Neural progenitor cell (in vitro differentiated cells): ENCODE data around the gene CCNYL1. TPM values are rescaled to one million over a fixed set of nuclear protein-coding genes. Genes with fewer than 3 reads are reported as not detected.

Source experiments
- DNase-seq: peaks from one replicate; pipeline ENCODE4 v3.0.0-alpha.2; 2016; ENCODE audit warnings: low spot score
- H2AFZ ChIP-seq: fragments of 200-600 bp; sonication (generic); replicated peaks from 2 replicates; pipeline ENCODE4 v1.6.1; 2016; ENCODE audit warnings: antibody characterized with exemption
- H3F3A ChIP-seq: fragments of 200-600 bp; sonication (generic); 2 replicates; pipeline ENCODE4 v1.6.1; 2016; ENCODE audit warnings: antibody characterized with exemption, low read depth
- H3K27ac ChIP-seq: fragments of 200-600 bp; sonication (generic); 2 replicates; pipeline ENCODE4 v1.5.1; 2016; ENCODE audit warnings: mild to moderate bottlenecking
- H3K27me3 ChIP-seq: fragments of 200-600 bp; sonication (generic); 2 replicates; pipeline ENCODE4 v1.6.1; 2016; ENCODE audit warnings: mild to moderate bottlenecking, moderate library complexity
- H3K36me3 ChIP-seq: fragments of 200-600 bp; sonication (generic); 2 replicates; pipeline ENCODE4 v1.5.1; 2016
- H3K4me1 ChIP-seq: fragments of 200-600 bp; sonication (generic); 2 replicates; pipeline ENCODE4 v1.6.1; 2016; ENCODE audit warnings: mixed run types
- H3K4me2 ChIP-seq: fragments of 200-600 bp; sonication (generic); 2 replicates; pipeline ENCODE4 v1.6.1; 2016
- H3K4me3 ChIP-seq: fragments of 200-600 bp; sonication (generic); 2 replicates; pipeline ENCODE4 v1.5.1; 2016
- H3K79me2 ChIP-seq: fragments of 200-600 bp; sonication (generic); 2 replicates; pipeline ENCODE4 v1.6.1; 2016; ENCODE audit warnings: low read depth
- H3K9ac ChIP-seq: fragments of 200-600 bp; sonication (generic); 2 replicates; pipeline ENCODE4 v1.6.1; 2016
- H3K9me3 ChIP-seq: fragments of 200-600 bp; sonication (generic); 2 replicates; pipeline ENCODE4 v1.5.1; 2016; ENCODE audit warnings: low read depth
- H4K20me1 ChIP-seq: fragments of 200-600 bp; sonication (generic); 2 replicates; pipeline ENCODE4 v1.6.1; 2016; ENCODE audit warnings: low read depth
- H3K27ac Mint-ChIP-seq: 3 replicates; pipeline ENCODE4 v1.8.0; 2021; ENCODE audit warnings: mixed read lengths
- H3K27me3 Mint-ChIP-seq: 2 replicates; pipeline ENCODE4 v1.8.0; 2022; ENCODE audit warnings: low read depth, mild to moderate bottlenecking, inconsistent platforms, moderate library complexity, mixed read lengths; ENCODE audit not compliant: insufficient read depth
- H3K36me3 Mint-ChIP-seq: 3 replicates; pipeline ENCODE4 v1.8.0; 2021; ENCODE audit warnings: mixed read lengths
- H3K4me1 Mint-ChIP-seq: 3 replicates; pipeline ENCODE4 v1.8.0; 2021; ENCODE audit warnings: mixed read lengths
- H3K4me3 Mint-ChIP-seq: 3 replicates; pipeline ENCODE4 v1.8.0; 2021; ENCODE audit warnings: mild to moderate bottlenecking, moderate library complexity, mixed read lengths
- H3K9me3 Mint-ChIP-seq: 3 replicates; pipeline ENCODE4 v1.8.0; 2020; ENCODE audit warnings: mixed read lengths
- EZH2 ChIP-seq: fragments of 200-600 bp; sonication (generic); IDR thresholded peaks from 2 replicates; pipeline ENCODE4 v1.6.1; 2017; ENCODE audit warnings: antibody characterized with exemption, mild to moderate bottlenecking, moderate library complexity
- EZH2phosphoT487 ChIP-seq: fragments of 200-600 bp; sonication (generic); IDR thresholded peaks from 2 replicates; pipeline ENCODE4 v1.6.1; 2017; ENCODE audit warnings: antibody characterized with exemption
- total RNA-seq: library from RNA; depleted of rRNA; stranded (reverse); fragments of >200 nt; gene quantifications from 2 replicates; pipeline ENCODE4 v1.2.3, GENCODE V29; 2015; ENCODE audit warnings: low replicate concordance
- TF ChIP-seq, protein P1 (sequence below): fragments of 200-600 bp; sonication (generic); IDR thresholded peaks from 2 replicates; pipeline ENCODE4 v1.5.1; 2017; ENCODE audit warnings: antibody characterized with exemption, mild to moderate bottlenecking

The CCNYL1 gene
- total RNA-seq, 1 donor from 2014 or later, result 22.0 TPM

DNA sequence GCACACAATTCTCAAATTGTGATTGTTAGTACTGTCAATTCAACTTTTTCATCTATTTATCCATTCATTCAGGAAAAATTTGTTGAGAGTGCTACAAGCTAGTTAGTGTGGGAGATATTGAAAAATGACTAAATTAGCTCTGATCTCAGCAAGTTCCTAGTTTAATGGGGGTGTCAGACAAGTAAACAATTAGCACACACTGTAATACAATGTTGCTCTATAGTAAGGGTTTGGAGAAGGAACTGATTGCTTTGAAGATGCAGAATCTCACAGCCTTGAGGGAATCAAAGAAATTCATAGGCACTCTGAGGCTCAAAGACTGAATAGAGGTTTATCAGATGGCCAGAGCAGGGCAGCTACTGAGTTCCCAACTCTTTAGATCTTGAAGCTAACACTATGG, 6.8 kb upstream of the CCNYL1 start:
- H3K27ac Mint-ChIP-seq, result no peak overlapping the region
- Histone ChIP-seq H3K27me3 (no peaks in the 10 kb centered on the region), H3K27ac (no peak overlapping the region), H4K20me1 (no peaks in the 10 kb centered on the region), H3K4me2 (no peak overlapping the region), H3K9ac (no peak overlapping the region), H3K4me1 (peaks cover 4% of the 10 kb centered on the region), H3K9me3 (no peaks in the 10 kb centered on the region), H2AFZ (no peak overlapping the region), H3K4me3 (no peak overlapping the region), H3K79me2 (no peaks in the 10 kb centered on the region), H3F3A (no peaks in the 10 kb centered on the region), H3K36me3 (no peaks in the 10 kb centered on the region)
- H3K4me1 Mint-ChIP-seq, result peaks cover 3% of the 10 kb centered on the region
- H3K36me3 Mint-ChIP-seq, result no peaks in the 10 kb centered on the region
- peaks cover 2% of the 10 kb centered on the region for H3K27me3 Mint-ChIP-seq
- H3K9me3 Mint-ChIP-seq, result no peaks in the 10 kb centered on the region
- DNase-seq, result no peak
- TF ChIP-seq, protein P1, sequence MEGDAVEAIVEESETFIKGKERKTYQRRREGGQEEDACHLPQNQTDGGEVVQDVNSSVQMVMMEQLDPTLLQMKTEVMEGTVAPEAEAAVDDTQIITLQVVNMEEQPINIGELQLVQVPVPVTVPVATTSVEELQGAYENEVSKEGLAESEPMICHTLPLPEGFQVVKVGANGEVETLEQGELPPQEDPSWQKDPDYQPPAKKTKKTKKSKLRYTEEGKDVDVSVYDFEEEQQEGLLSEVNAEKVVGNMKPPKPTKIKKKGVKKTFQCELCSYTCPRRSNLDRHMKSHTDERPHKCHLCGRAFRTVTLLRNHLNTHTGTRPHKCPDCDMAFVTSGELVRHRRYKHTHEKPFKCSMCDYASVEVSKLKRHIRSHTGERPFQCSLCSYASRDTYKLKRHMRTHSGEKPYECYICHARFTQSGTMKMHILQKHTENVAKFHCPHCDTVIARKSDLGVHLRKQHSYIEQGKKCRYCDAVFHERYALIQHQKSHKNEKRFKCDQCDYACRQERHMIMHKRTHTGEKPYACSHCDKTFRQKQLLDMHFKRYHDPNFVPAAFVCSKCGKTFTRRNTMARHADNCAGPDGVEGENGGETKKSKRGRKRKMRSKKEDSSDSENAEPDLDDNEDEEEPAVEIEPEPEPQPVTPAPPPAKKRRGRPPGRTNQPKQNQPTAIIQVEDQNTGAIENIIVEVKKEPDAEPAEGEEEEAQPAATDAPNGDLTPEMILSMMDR, result no peak
- TF ChIP-seq EZH2 (no peak), EZH2phosphoT487 (no peak)
- no peak overlapping the region for H3K4me3 Mint-ChIP-seq

DNA sequence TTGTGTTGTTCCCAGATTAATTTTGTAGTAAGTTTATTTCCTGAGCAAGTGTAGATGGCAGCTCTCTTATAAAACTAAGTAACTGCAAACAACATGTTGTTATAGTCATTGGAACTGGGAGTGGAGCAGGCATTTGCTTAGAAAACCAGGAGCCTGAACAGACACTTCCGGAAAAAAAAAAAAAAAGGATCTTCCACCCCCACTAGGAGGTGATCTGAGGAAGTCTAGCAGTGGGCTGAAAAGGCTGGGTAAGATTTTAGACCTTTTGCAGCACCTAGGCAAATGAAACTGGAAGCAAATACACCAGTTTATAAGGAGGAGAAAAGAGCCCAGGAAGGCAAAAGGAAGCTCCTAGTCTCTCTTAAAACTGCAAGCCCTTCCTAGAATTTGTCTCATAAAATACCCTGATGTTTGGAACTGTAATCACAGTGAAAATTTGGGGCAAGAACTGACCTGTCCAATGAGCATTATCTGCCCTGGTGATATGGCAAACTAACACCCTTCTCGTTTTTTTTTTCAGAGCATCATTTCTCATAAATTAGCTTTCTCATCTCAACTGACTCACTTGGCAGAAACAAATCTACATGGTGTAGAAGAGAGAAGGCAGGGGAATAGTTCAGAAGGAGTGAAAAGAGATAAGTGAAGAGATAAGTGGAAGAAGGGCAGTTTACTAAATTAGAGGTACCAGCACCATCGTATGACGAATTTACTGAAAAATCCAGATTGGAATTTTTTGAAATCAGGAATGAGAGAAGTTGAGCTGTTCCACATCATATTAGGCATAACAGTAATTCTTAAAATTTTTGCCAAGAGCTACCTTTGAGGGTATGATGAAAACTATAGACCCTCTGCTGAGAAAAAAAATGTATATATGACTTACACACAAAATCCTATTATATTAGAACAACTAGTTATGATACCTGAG, 4.2 kb upstream of the CCNYL1 start:
- H3F3A ChIP-seq, result peaks cover 19% of the 10 kb centered on the region
- no peak overlapping the region for H3K9ac ChIP-seq
- no peak overlapping the region for H3K27ac ChIP-seq
- H3K27me3 ChIP-seq, result no peaks in the 10 kb centered on the region
- no peak for TF ChIP-seq EZH2
- TF ChIP-seq, protein P1, result no peak
- no peak for TF ChIP-seq EZH2phosphoT487
- Mint-ChIP-seq H3K4me1 (peaks cover 7% of the 10 kb centered on the region), H3K36me3 (no peaks in the 10 kb centered on the region), H3K4me3 (no peak overlapping the region), H3K27me3 (peaks cover 2% of the 10 kb centered on the region), H3K9me3 (no peaks in the 10 kb centered on the region), H3K27ac (no peak overlapping the region)
- DNase-seq, result no peak
- no peaks in the 10 kb centered on the region for H3K36me3 ChIP-seq
- H3K79me2 ChIP-seq, result peaks cover under 1% of the 10 kb centered on the region
- H3K4me1 ChIP-seq, result peaks cover 7% of the 10 kb centered on the region
- peak overlapping the region; percentile 55 for H2AFZ ChIP-seq
- peaks cover 2% of the 10 kb centered on the region for H4K20me1 ChIP-seq
- no peaks in the 10 kb centered on the region for H3K9me3 ChIP-seq
- no peak overlapping the region for H3K4me2 ChIP-seq
- no peak overlapping the region for H3K4me3 ChIP-seq

DNA sequence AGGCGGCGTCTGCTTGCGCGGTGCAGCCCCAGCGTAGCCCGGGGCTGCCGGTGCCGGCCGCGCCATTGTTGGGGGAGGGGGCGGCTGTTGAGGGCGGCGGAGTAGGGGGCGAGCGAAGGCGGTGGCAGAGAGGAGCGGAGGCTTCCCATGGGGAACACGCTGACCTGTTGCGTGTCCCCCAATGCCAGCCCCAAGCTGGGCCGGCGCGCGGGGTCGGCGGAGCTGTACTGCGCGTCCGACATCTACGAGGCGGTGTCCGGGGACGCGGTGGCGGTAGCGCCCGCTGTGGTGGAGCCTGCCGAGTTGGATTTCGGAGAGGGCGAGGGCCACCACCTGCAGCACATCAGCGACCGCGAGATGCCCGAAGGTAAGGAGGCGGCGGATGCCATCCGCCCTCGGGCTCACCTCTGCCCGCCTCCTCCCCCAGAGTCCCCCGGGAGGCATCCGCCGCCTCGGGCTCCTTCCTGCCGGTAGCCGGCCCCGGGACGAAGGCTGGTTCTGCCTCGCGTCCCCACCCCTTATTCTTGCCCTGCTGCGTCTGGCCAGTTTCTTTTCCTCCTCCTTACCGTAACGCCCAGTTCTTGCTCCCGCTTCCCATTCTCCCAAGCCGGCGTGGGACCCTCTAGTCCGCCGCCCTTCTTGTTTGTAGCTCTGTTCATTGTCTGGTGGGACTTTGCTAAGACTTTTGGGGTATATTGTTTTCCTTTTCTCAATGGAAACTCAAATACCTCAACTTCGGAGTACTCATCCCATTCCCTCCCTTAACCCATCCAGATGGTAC, 500 bp downstream of the CCNYL1 start:
- peak overlapping the region; percentile 99 for H3K4me3 Mint-ChIP-seq
- H3F3A ChIP-seq, result peaks cover 30% of the 10 kb centered on the region
- TF ChIP-seq, protein P1, result no peak
- TF ChIP-seq EZH2, result no peak
- TF ChIP-seq EZH2phosphoT487, result no peak
- H4K20me1 ChIP-seq, result peaks cover 18% of the 10 kb centered on the region
- peak overlapping the region; percentile 88 for H3K27ac Mint-ChIP-seq
- peaks cover 2% of the 10 kb centered on the region for H3K9me3 Mint-ChIP-seq
- H3K36me3 ChIP-seq, result peaks cover 9% of the 10 kb centered on the region
- DNase-seq, result no peak
- H3K27me3 Mint-ChIP-seq, result peaks cover 3% of the 10 kb centered on the region
- H2AFZ ChIP-seq, result peak overlapping the region; percentile 64
- H3K4me1 Mint-ChIP-seq, result peaks cover 17% of the 10 kb centered on the region
- H3K27me3 ChIP-seq, result no peaks in the 10 kb centered on the region
- peaks cover 45% of the 10 kb centered on the region for H3K79me2 ChIP-seq
- H3K9ac ChIP-seq, result peak overlapping the region; percentile 64
- peaks cover 19% of the 10 kb centered on the region for H3K4me1 ChIP-seq
- peak overlapping the region; percentile 97 for H3K4me3 ChIP-seq
- H3K36me3 Mint-ChIP-seq, result peaks cover 12% of the 10 kb centered on the region
- peak overlapping the region; percentile 94 for H3K27ac ChIP-seq
- no peaks in the 10 kb centered on the region for H3K9me3 ChIP-seq
- peak overlapping the region; percentile 86 for H3K4me2 ChIP-seq
